Neural progenitor cell (in vitro differentiated cells): ENCODE measurements around the gene FAM221B. TPM values are rescaled to one million over a fixed set of nuclear protein-coding genes. Genes with fewer than 3 reads are reported as not detected.

Source experiments
- DNase-seq: peaks from one replicate; pipeline ENCODE4 v3.0.0-alpha.2; 2016; ENCODE audit warnings: low spot score
- H2AFZ ChIP-seq: fragments of 200-600 bp; sonication (generic); replicated peaks from 2 replicates; pipeline ENCODE4 v1.6.1; 2016; ENCODE audit warnings: antibody characterized with exemption
- H3F3A ChIP-seq: fragments of 200-600 bp; sonication (generic); 2 replicates; pipeline ENCODE4 v1.6.1; 2016; ENCODE audit warnings: antibody characterized with exemption, low read depth
- H3K27ac ChIP-seq: fragments of 200-600 bp; sonication (generic); 2 replicates; pipeline ENCODE4 v1.5.1; 2016; ENCODE audit warnings: mild to moderate bottlenecking
- H3K27me3 ChIP-seq: fragments of 200-600 bp; sonication (generic); 2 replicates; pipeline ENCODE4 v1.6.1; 2016; ENCODE audit warnings: mild to moderate bottlenecking, moderate library complexity
- H3K36me3 ChIP-seq: fragments of 200-600 bp; sonication (generic); 2 replicates; pipeline ENCODE4 v1.5.1; 2016
- H3K4me1 ChIP-seq: fragments of 200-600 bp; sonication (generic); 2 replicates; pipeline ENCODE4 v1.6.1; 2016; ENCODE audit warnings: mixed run types
- H3K4me2 ChIP-seq: fragments of 200-600 bp; sonication (generic); 2 replicates; pipeline ENCODE4 v1.6.1; 2016
- H3K4me3 ChIP-seq: fragments of 200-600 bp; sonication (generic); 2 replicates; pipeline ENCODE4 v1.5.1; 2016
- H3K79me2 ChIP-seq: fragments of 200-600 bp; sonication (generic); 2 replicates; pipeline ENCODE4 v1.6.1; 2016; ENCODE audit warnings: low read depth
- H3K9ac ChIP-seq: fragments of 200-600 bp; sonication (generic); 2 replicates; pipeline ENCODE4 v1.6.1; 2016
- H3K9me3 ChIP-seq: fragments of 200-600 bp; sonication (generic); 2 replicates; pipeline ENCODE4 v1.5.1; 2016; ENCODE audit warnings: low read depth
- H4K20me1 ChIP-seq: fragments of 200-600 bp; sonication (generic); 2 replicates; pipeline ENCODE4 v1.6.1; 2016; ENCODE audit warnings: low read depth
- H3K27ac Mint-ChIP-seq: 3 replicates; pipeline ENCODE4 v1.8.0; 2021; ENCODE audit warnings: mixed read lengths
- H3K27me3 Mint-ChIP-seq: 2 replicates; pipeline ENCODE4 v1.8.0; 2022; ENCODE audit warnings: low read depth, mild to moderate bottlenecking, inconsistent platforms, moderate library complexity, mixed read lengths; ENCODE audit not compliant: insufficient read depth
- H3K36me3 Mint-ChIP-seq: 3 replicates; pipeline ENCODE4 v1.8.0; 2021; ENCODE audit warnings: mixed read lengths
- H3K4me1 Mint-ChIP-seq: 3 replicates; pipeline ENCODE4 v1.8.0; 2021; ENCODE audit warnings: mixed read lengths
- H3K4me3 Mint-ChIP-seq: 3 replicates; pipeline ENCODE4 v1.8.0; 2021; ENCODE audit warnings: mild to moderate bottlenecking, moderate library complexity, mixed read lengths
- H3K9me3 Mint-ChIP-seq: 3 replicates; pipeline ENCODE4 v1.8.0; 2020; ENCODE audit warnings: mixed read lengths
- CTCF ChIP-seq: fragments of 200-600 bp; sonication (generic); IDR thresholded peaks from 2 replicates; pipeline ENCODE4 v1.5.1; 2017; ENCODE audit warnings: antibody characterized with exemption, mild to moderate bottlenecking
- EZH2 ChIP-seq: fragments of 200-600 bp; sonication (generic); IDR thresholded peaks from 2 replicates; pipeline ENCODE4 v1.6.1; 2017; ENCODE audit warnings: antibody characterized with exemption, mild to moderate bottlenecking, moderate library complexity
- EZH2phosphoT487 ChIP-seq: fragments of 200-600 bp; sonication (generic); IDR thresholded peaks from 2 replicates; pipeline ENCODE4 v1.6.1; 2017; ENCODE audit warnings: antibody characterized with exemption
- total RNA-seq: library from RNA; depleted of rRNA; stranded (reverse); fragments of >200 nt; gene quantifications from 2 replicates; pipeline ENCODE4 v1.2.3, GENCODE V29; 2015; ENCODE audit warnings: low replicate concordance

Gene FAM221B
- total RNA-seq, 1 donor from 2014 or later, result not detected

- Histone ChIP-seq H3K9ac (peak within 1 kb of the TSS; percentile 50), H3K4me3 (peak within 1 kb of the TSS; percentile 69), H2AFZ (peak within 1 kb of the TSS; percentile 82), H3K79me2 (peaks cover 3% of the 10 kb centered on the region), H3K36me3 (no peaks in the 10 kb centered on the region), H3K9me3 (no peaks in the 10 kb centered on the region), H3K4me2 (peak within 1 kb of the TSS; percentile 76), H3K27me3 (no peaks in the 10 kb centered on the region), H3K4me1 (peaks cover 16% of the 10 kb centered on the region), H3F3A (peaks cover 32% of the 10 kb centered on the region), H3K27ac (peak within 1 kb of the TSS; percentile 80), H4K20me1 (no peaks in the 10 kb centered on the region)
- DNase-seq, result peak; percentile 99
- H3K27ac Mint-ChIP-seq, result peak within 1 kb of the TSS; percentile 86
- no peaks in the 10 kb centered on the region for H3K36me3 Mint-ChIP-seq
- no peaks in the 10 kb centered on the region for H3K9me3 Mint-ChIP-seq
- H3K4me3 Mint-ChIP-seq, result peak within 1 kb of the TSS; percentile 88
- peaks cover 35% of the 10 kb centered on the region for H3K4me1 Mint-ChIP-seq
- no peak for TF ChIP-seq CTCF
- TF ChIP-seq EZH2, result no peak
- no peak for TF ChIP-seq EZH2phosphoT487
- H3K27me3 Mint-ChIP-seq, result peaks cover 4% of the 10 kb centered on the region
Measured at GRCh38 chr9:35814841-35815543, 13.5 kb downstream of the FAM221B start, which contains the start of gene HINT2. HINT2 (minus strand) TSS chr9:35815042; CDS start chr9:35814979, 63 bp downstream.

- Mint-ChIP-seq H3K4me1 (peaks cover 35% of the 10 kb centered on the region), H3K27ac (peak overlapping the region; percentile 55), H3K4me3 (peak overlapping the region; percentile 88), H3K9me3 (no peaks in the 10 kb centered on the region), H3K36me3 (no peaks in the 10 kb centered on the region), H3K27me3 (peaks cover 4% of the 10 kb centered on the region)
- H3F3A ChIP-seq, result peaks cover 32% of the 10 kb centered on the region
- peak overlapping the region; percentile 55 for H2AFZ ChIP-seq
- peak overlapping the region; percentile 76 for H3K4me2 ChIP-seq
- peak overlapping the region; percentile 80 for H3K27ac ChIP-seq
- H3K79me2 ChIP-seq, result peaks cover 3% of the 10 kb centered on the region
- DNase-seq, result peak; percentile 91
- no peaks in the 10 kb centered on the region for H3K9me3 ChIP-seq
- no peaks in the 10 kb centered on the region for H3K36me3 ChIP-seq
- peak overlapping the region; percentile 69 for H3K4me3 ChIP-seq
- TF ChIP-seq EZH2 (no peak), CTCF (peak; percentile 47)
- peaks cover 16% of the 10 kb centered on the region for H3K4me1 ChIP-seq
- H3K9ac ChIP-seq, result peak overlapping the region; percentile 50
- H4K20me1 ChIP-seq, result no peaks in the 10 kb centered on the region
- no peaks in the 10 kb centered on the region for H3K27me3 ChIP-seq
Measured at GRCh38 chr9:35814106-35814840, 14.3 kb downstream of the FAM221B start.

GRCh38 chr9:35813434-35814105 is 15.0 kb downstream of the FAM221B start:
- Mint-ChIP-seq H3K27ac (no peak overlapping the region), H3K36me3 (no peaks in the 10 kb centered on the region), H3K4me1 (peaks cover 35% of the 10 kb centered on the region), H3K27me3 (peaks cover 4% of the 10 kb centered on the region), H3K4me3 (peak overlapping the region; percentile 88), H3K9me3 (no peaks in the 10 kb centered on the region)
- Histone ChIP-seq H3K27ac (no peak overlapping the region), H3K9me3 (no peaks in the 10 kb centered on the region), H3K4me3 (peak overlapping the region; percentile 69), H3K27me3 (no peaks in the 10 kb centered on the region), H3K9ac (no peak overlapping the region), H2AFZ (no peak overlapping the region), H3K4me2 (peak overlapping the region; percentile 76), H3F3A (peaks cover 32% of the 10 kb centered on the region), H3K4me1 (peaks cover 16% of the 10 kb centered on the region), H3K36me3 (no peaks in the 10 kb centered on the region), H4K20me1 (no peaks in the 10 kb centered on the region), H3K79me2 (peaks cover 3% of the 10 kb centered on the region)
- DNase-seq, result peak; percentile 46
- TF ChIP-seq EZH2phosphoT487 (no peak), CTCF (peak; percentile 39), EZH2 (no peak)
